Measurements from ENCODE around the gene AGRN. TPM values are rescaled to one million over a fixed set of nuclear protein-coding genes. Genes with fewer than 3 reads are reported as not detected.
"Not testable (repeated sequence)": the region's sequence is repeated elsewhere in the genome, so short reads cannot be mapped to it uniquely, and the experiment has no call there.

AGRN gene
- total and polyA plus RNA-seq, 4 experiments from 2014 or later, result 1.2 to 1.4 TPM; not detected in 2

GRCh38 chr1:1096136-1096535 lies 76.2 kb downstream of the AGRN start:
- H3K4me3 Mint-ChIP-seq; CTCF ChIA-PET (ENCODE audit: partially characterized antibody); H3K27ac Mint-ChIP-seq; H3K36me3 ChIP-seq (ENCODE audit: insufficient read depth, low read length); H3K9me3 ChIP-seq (ENCODE audit: control insufficient read depth in 1 of 2, low read length in 2 of 2); H3K27me3 ChIP-seq (ENCODE audit: insufficient read depth, low read length); H3K4me3 ChIP-seq (ENCODE audit: low read length in 2 of 2); intact Hi-C loops (cut with micrococcal nuclease); DNase-seq; H3K27me3 Mint-ChIP-seq; POLR2A ChIA-PET (ENCODE audit: partially characterized antibody); H3K27ac ChIP-seq (ENCODE audit: low read depth, low read length); H3K36me3 Mint-ChIP-seq: not testable (repeated sequence)
- peaks cover 25% of the 10 kb centered on the region for H3K4me1 ChIP-seq (ENCODE audit: insufficient read depth, low read length)
- peaks cover 10 to 26% (median 20%) of the 10 kb centered on the region in 4 donors for H3K4me1 Mint-ChIP-seq
- H3K9me3 Mint-ChIP-seq, result peaks cover 0 to 17% (median 13%) of the 10 kb centered on the region in 8 donors

GRCh38 chr1:1098681-1099421 lies 78.9 kb downstream of the AGRN start:
- Histone ChIP-seq H3K4me1 (ENCODE audit: insufficient read depth, low read length) (peaks cover 33% of the 10 kb centered on the region), H3K4me3 (ENCODE audit: low read length in 2 of 2) (no peak overlapping the region), H3K9me3 (ENCODE audit: control insufficient read depth in 1 of 2, low read length in 2 of 2) (no peaks in the 10 kb centered on the region), H3K36me3 (ENCODE audit: insufficient read depth, low read length) (no peaks in the 10 kb centered on the region), H3K27me3 (ENCODE audit: insufficient read depth, low read length) (no peaks in the 10 kb centered on the region), H3K27ac (ENCODE audit: low read depth, low read length) (no peak overlapping the region)
- H3K4me3 Mint-ChIP-seq, result peak overlapping the region in 5 of 8 donors; percentile 12 to 54 (median 44)
- H3K27ac Mint-ChIP-seq, result peak overlapping the region; percentile 13 to 85 (median 73)
- peaks cover 6% of the 10 kb centered on the region in 2 donors for H3K36me3 Mint-ChIP-seq
- CTCF ChIA-PET (ENCODE audit: partially characterized antibody), result no interaction called here
- peaks cover 12 to 41% (median 31%) of the 10 kb centered on the region in 4 donors for H3K4me1 Mint-ChIP-seq
- DNase-seq, result peak in 3 of 5 donors; percentile 49 to 61 (median 52)
- intact Hi-C loops (cut with micrococcal nuclease), result no loop called here
- peaks cover 0 to 17% (median 13%) of the 10 kb centered on the region in 8 donors for H3K9me3 Mint-ChIP-seq
- POLR2A ChIA-PET (ENCODE audit: partially characterized antibody), result no interaction called here
- no peaks in the 10 kb centered on the region for H3K27me3 Mint-ChIP-seq

GRCh38 chr1:1099506-1100183 lies 79.7 kb downstream of the AGRN start:
- intact Hi-C loops (cut with micrococcal nuclease), result no loop called here
- Mint-ChIP-seq H3K4me3 (peak overlapping the region in 6 of 8 donors; percentile 12 to 54 (median 31)), H3K27me3 (no peaks in the 10 kb centered on the region), H3K36me3 (peaks cover 6% of the 10 kb centered on the region in 2 donors), H3K4me1 (peaks cover 14 to 49% (median 36%) of the 10 kb centered on the region in 4 donors), H3K27ac (peak overlapping the region; percentile 13 to 85 (median 73)), H3K9me3 (peaks cover 0 to 17% (median 13%) of the 10 kb centered on the region in 8 donors)
- H3K4me3 ChIP-seq (ENCODE audit: low read length in 2 of 2), result no peak overlapping the region
- H3K36me3 ChIP-seq (ENCODE audit: insufficient read depth, low read length), result no peaks in the 10 kb centered on the region
- no peaks in the 10 kb centered on the region for H3K27me3 ChIP-seq (ENCODE audit: insufficient read depth, low read length)
- no peak for DNase-seq
- ChIA-PET POLR2A (ENCODE audit: partially characterized antibody) (no interaction called here), CTCF (ENCODE audit: partially characterized antibody) (no interaction called here)
- H3K4me1 ChIP-seq (ENCODE audit: insufficient read depth, low read length), result peaks cover 41% of the 10 kb centered on the region
- H3K9me3 ChIP-seq (ENCODE audit: control insufficient read depth in 1 of 2, low read length in 2 of 2), result no peaks in the 10 kb centered on the region
- no peak overlapping the region for H3K27ac ChIP-seq (ENCODE audit: low read depth, low read length)

GRCh38 chr1:1100296-1100695 lies 80.4 kb downstream of the AGRN start:
- intact Hi-C loops (cut with micrococcal nuclease), result no loop called here
- no peaks in the 10 kb centered on the region for H3K36me3 ChIP-seq (ENCODE audit: insufficient read depth, low read length)
- H3K9me3 ChIP-seq (ENCODE audit: control insufficient read depth in 1 of 2, low read length in 2 of 2), result no peaks in the 10 kb centered on the region
- H3K4me3 ChIP-seq (ENCODE audit: low read length in 2 of 2), result no peak overlapping the region
- peak overlapping the region in 2 of 7 donors; percentile 39 to 59 for H3K27ac Mint-ChIP-seq
- H3K9me3 Mint-ChIP-seq, result peaks cover 0 to 17% (median 13%) of the 10 kb centered on the region in 8 donors
- no peak for DNase-seq
- H3K4me1 ChIP-seq (ENCODE audit: insufficient read depth, low read length), result peaks cover 44% of the 10 kb centered on the region
- peaks cover 14 to 52% (median 37%) of the 10 kb centered on the region in 4 donors for H3K4me1 Mint-ChIP-seq
- peaks cover 6% of the 10 kb centered on the region in 2 donors for H3K36me3 Mint-ChIP-seq
- CTCF ChIA-PET (ENCODE audit: partially characterized antibody), result interaction anchor here (1.4 kb wide), 1 partner anchor 116 kb away, joined by 3 read pairs; no protein-coding TSS in a partner anchor
- H3K27me3 ChIP-seq (ENCODE audit: insufficient read depth, low read length), result no peaks in the 10 kb centered on the region
- no peak overlapping the region for H3K4me3 Mint-ChIP-seq
- POLR2A ChIA-PET (ENCODE audit: partially characterized antibody), result no interaction called here
- H3K27ac ChIP-seq (ENCODE audit: low read depth, low read length), result no peak overlapping the region
- no peaks in the 10 kb centered on the region for H3K27me3 Mint-ChIP-seq

GRCh38 chr1:1101503-1101902 lies 81.6 kb downstream of the AGRN start:
- H3K27ac Mint-ChIP-seq, result no peak overlapping the region
- intact Hi-C loops (cut with micrococcal nuclease), result no loop called here
- H3K4me1 Mint-ChIP-seq, result peaks cover 15 to 56% (median 37%) of the 10 kb centered on the region in 4 donors

GRCh38 chr1:1104152-1104551 lies 84.2 kb downstream of the AGRN start:
- H3K27me3 Mint-ChIP-seq; H3K9me3 ChIP-seq (ENCODE audit: control insufficient read depth in 1 of 2, low read length in 2 of 2); intact Hi-C loops (cut with micrococcal nuclease); CTCF ChIA-PET (ENCODE audit: partially characterized antibody); H3K27me3 ChIP-seq (ENCODE audit: insufficient read depth, low read length); H3K27ac ChIP-seq (ENCODE audit: low read depth, low read length); H3K36me3 ChIP-seq (ENCODE audit: insufficient read depth, low read length); H3K4me3 ChIP-seq (ENCODE audit: low read length in 2 of 2); DNase-seq; H3K36me3 Mint-ChIP-seq: not testable (repeated sequence)
- H3K9me3 Mint-ChIP-seq, result peaks cover 0 to 12% (median 9%) of the 10 kb centered on the region in 8 donors
- POLR2A ChIA-PET (ENCODE audit: partially characterized antibody), result interaction anchor here (0.9 kb wide), 1 partner anchor 12 kb away, joined by 3 read pairs; the partner anchor contains the start of gene C1orf159
- peaks cover 15 to 59% (median 35%) of the 10 kb centered on the region in 4 donors for H3K4me1 Mint-ChIP-seq
- H3K27ac Mint-ChIP-seq, result peak overlapping the region in 2 of 7 donors; percentile 21 to 78
- H3K4me3 Mint-ChIP-seq, result peak overlapping the region in 4 of 8 donors; percentile 7 to 41 (median 18)
- H3K4me1 ChIP-seq (ENCODE audit: insufficient read depth, low read length), result peaks cover 33% of the 10 kb centered on the region

More at GRCh38 chr1:1101503-1101902, 81.6 kb downstream of the AGRN start:
- Histone ChIP-seq H3K36me3 (ENCODE audit: insufficient read depth, low read length) (no peaks in the 10 kb centered on the region), H3K4me1 (ENCODE audit: insufficient read depth, low read length) (peaks cover 44% of the 10 kb centered on the region), H3K27me3 (ENCODE audit: insufficient read depth, low read length) (no peaks in the 10 kb centered on the region), H3K4me3 (ENCODE audit: low read length in 2 of 2) (no peak overlapping the region), H3K27ac (ENCODE audit: low read depth, low read length) (no peak overlapping the region), H3K9me3 (ENCODE audit: control insufficient read depth in 1 of 2, low read length in 2 of 2) (no peaks in the 10 kb centered on the region)
- no peak overlapping the region for H3K4me3 Mint-ChIP-seq
- H3K36me3 Mint-ChIP-seq, result peaks cover 6% of the 10 kb centered on the region in 2 donors
- ChIA-PET POLR2A (ENCODE audit: partially characterized antibody) (interaction anchor here (0.8 kb wide), 1 partner anchor 14 kb away, joined by 3 read pairs; the partner anchor contains the start of gene C1orf159), CTCF (ENCODE audit: partially characterized antibody) (interaction anchor here (1.4 kb wide), 1 partner anchor 117 kb away, joined by 3 read pairs; no protein-coding TSS in a partner anchor)
- DNase-seq, result no peak
- H3K27me3 Mint-ChIP-seq, result no peaks in the 10 kb centered on the region
- H3K9me3 Mint-ChIP-seq, result peaks cover 0 to 17% (median 13%) of the 10 kb centered on the region in 8 donors
